GM21390 (cell line): ENCODE measurements around the gene CETN3.

Source experiments
- ATAC-seq: cut with Tn5 transposase; IDR thresholded peaks from one replicate; pipeline ENCODE4 v1.9.1; 2021; ENCODE audit not compliant: unreplicated experiment

CETN3 gene

GRCh38 chr5:90409318-90410177, at the start of gene CETN3:
CETN3 (minus strand) TSS chr5:90409756; CDS start chr5:90409661, 95 bp downstream.
- ATAC-seq: peak; percentile 91

DNA sequence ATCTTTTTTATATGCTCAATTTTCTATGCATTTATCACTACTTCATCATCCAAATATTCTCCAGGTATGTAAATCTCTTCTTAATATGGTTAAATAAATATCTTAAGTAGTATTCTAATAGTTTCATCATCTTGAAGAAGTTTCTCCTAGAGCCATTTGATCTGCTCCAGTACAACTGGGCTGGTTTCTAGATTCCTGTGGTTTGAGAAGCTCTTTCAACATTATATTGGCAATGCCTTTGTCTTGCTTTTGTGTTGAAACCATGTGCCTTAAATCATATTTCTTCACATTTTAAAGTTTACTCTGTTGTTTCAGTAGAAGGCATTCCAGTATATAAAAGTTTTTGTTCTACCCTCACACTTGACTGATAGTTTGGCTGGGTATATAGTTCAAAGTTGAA, 37.4 kb upstream of the CETN3 start:
- no peak for ATAC-seq

- no peak for ATAC-seq
These were observed 31.1 kb upstream of the CETN3 start for GRCh38 chr5:90440644-90441043.

DNA sequence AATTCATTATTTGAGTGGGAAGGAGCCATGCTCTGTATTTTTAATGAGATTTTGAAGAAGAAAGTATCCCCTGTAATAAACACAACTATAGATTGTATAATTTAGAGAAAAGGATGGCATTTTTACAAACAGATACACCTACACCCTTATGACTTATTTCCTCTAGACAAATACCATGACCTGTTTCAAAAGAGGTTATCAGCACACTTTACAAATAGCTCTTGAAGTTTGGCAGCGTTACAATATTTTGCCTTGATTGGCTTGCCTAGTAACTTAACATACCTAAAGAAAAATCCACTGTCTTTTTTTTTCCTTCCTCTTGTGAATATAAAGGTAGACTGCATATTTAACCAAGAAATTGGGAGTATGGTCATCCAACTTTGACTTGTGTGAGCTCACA, 28.5 kb upstream of the CETN3 start:
- ATAC-seq: no peak

- no peak for ATAC-seq
These were observed 28.1 kb upstream of the CETN3 start for GRCh38 chr5:90437663-90438062.

DNA sequence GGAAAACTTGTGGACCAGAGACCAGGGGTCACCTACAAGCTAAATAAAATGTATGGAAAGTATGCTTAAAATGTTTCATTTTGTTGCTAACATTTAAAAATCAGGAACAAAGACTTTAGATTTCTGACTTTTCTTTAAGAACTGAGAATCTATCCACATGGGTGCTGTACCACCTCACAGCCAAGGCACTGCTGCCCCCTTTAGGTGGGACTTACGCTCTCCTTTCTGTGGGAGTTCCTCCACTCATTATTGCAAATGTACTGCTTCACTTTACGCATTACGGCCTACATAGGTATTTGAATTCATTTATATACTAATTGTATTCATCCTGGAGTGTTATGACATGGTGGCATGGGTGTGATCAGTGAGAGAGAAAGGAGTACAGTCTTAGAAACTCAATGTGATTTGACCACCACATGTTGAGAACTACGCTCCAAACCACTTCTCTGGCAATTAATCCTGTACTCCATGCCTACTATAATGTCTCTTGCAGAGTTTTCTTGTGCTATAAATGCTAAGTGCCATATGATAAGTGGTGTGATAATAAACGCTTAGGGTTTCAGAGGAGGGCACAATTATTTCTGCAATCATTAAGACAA, 24.7 kb upstream of the CETN3 start:
- no peak for ATAC-seq

- peak; percentile 61 for ATAC-seq
These were observed 14.7 kb upstream of the CETN3 start for GRCh38 chr5:90424245-90424644.

DNA sequence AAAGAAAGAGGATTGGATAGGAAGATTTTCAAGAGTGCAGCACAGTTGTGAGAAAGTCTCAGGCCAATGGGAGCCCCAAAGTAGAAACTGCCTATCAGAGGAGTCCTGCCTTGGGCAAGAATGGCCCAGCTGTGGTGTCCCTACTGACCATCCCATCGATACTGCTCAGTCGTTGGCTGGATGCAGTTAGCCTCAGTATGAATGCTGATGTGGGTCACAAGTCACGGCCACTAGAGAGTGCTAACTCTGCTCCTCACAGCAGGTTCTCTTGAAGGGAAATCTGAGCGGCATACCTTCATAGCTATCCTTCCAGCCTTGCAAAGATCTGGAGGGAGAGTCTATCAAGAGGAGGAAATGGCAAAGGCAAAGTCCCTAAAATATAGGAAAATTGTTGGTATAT, 11.6 kb upstream of the CETN3 start:
- no peak for ATAC-seq

GRCh38 chr5:90418214-90418613, 8.7 kb upstream of the CETN3 start:
- no peak for ATAC-seq

GRCh38 chr5:90410178-90410762, 714 bp upstream of the CETN3 start:
- ATAC-seq: no peak

- ATAC-seq: peak; percentile 6
These were observed 812 bp downstream of the CETN3 start for GRCh38 chr5:90408571-90409317.

GRCh38 chr5:90406466-90406865, 3.1 kb downstream of the CETN3 start:
- ATAC-seq: no peak

GRCh38 chr5:90402521-90403255, 6.9 kb downstream of the CETN3 start:
- ATAC-seq: no peak

GRCh38 chr5:90399251-90399650, 10.3 kb downstream of the CETN3 start:
- no peak for ATAC-seq

- ATAC-seq: no peak
These were observed 10.8 kb downstream of the CETN3 start for GRCh38 chr5:90398726-90399125.

GRCh38 chr5:90395005-90395404, 14.6 kb downstream of the CETN3 start:
- no peak for ATAC-seq

DNA sequence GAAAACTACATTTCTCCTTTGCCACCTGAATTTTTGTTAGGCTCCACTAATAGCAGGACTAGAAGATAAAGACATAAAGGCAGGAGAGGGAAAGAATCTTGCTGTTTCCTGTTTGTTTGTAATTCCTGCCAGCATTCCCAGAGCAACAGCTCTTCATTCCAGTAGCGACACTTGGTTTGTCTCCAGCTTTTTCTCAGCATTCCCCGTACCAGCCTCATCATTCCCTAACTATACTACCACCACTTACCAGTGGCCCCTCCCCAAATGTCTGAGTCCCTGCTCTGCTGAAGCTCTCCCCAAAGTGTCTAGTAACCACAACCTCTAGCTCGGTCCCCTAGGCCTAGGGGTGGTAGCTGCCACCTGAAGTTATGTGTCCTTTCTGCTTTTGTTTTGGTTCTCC, 18.6 kb downstream of the CETN3 start:
- ATAC-seq: no peak

DNA sequence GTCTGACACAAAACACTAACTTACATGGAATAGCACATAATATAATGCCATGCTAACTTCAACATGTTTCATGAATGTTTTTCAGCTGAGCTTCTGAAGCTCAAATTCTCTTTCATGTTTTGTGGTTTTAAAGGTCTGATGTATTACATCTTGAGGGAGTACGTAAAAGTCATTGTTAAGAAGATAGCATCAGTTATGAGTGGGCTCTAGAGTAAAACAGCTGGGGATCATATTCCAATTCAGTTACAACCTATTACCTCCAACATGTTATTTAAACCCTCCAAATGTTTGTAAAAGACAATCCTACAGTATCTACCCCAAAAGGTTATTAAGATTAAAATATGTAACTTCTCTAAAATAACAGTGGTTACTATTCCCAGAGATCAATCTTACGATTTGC, 19.2 kb downstream of the CETN3 start:
- ATAC-seq: no peak

GRCh38 chr5:90387508-90387907, 22.0 kb downstream of the CETN3 start:
- ATAC-seq: no peak

- no peak for ATAC-seq
These were observed 23.4 kb downstream of the CETN3 start for GRCh38 chr5:90386099-90386710.
